HepG2 (cell line): ENCODE measurements around the gene SRP14. TPM values are rescaled to one million over a fixed set of nuclear protein-coding genes. Genes with fewer than 3 reads are reported as not detected.
A peak's percentile ranks its signal among the peaks of the same experiment; 100 is the strongest.

Experiments
- ATAC-seq: fragments of 200-7000 bp; cut with Tn5 transposase; 3 replicates; pipeline ENCODE4 v1.9.1; 2020; ENCODE audit warnings: mild to moderate bottlenecking, moderate library complexity
- BruUV-seq: library from RNA; stranded (reverse); fragments of 400-500 nt; replicated peaks from 2 replicates; lab custom pipeline; 2021; lab: Mats Ljungman, UMichigan
- CTCF ChIA-PET: fragments of 300-600 bp; formaldehyde crosslinking; extraction: SDS; loops from one replicate; lab custom pipeline; 2021; ENCODE audit warnings: low total read pairs, inconsistent platforms, low intra/inter-chr PET ratio; lab: Yijun Ruan, JAX
- POLR2A ChIA-PET: fragments of 350-600 bp; sonication (Branson Sonifier 250); formaldehyde crosslinking; loops from one replicate; lab custom pipeline; 2020; ENCODE audit warnings: antibody characterized with exemption, inconsistent platforms; lab: Yijun Ruan, JAX
- DNase-seq: peaks from one replicate; pipeline ENCODE4 v3.0.0-alpha.2; 2015; ENCODE audit warnings: low spot score
- FAIRE-seq: peaks from 3 replicates; lab custom pipeline; 2011; peaks lifted over from hg19 to GRCh38; lab: Jason Lieb, UNC
- H2AFZ ChIP-seq: one replicate; pipeline ENCODE4 v1.6.1; 2011; ENCODE audit warnings: low read length, inconsistent platforms
- H3K27ac ChIP-seq: fragments of 300-600 bp; 3 replicates; pipeline ENCODE4 v1.8.0; 2011; ENCODE audit warnings: mixed run types, mild to moderate bottlenecking, mixed read lengths, low read length, inconsistent platforms; ENCODE audit not compliant: insufficient read depth; ENCODE audit errors: extremely low read length
- H3K27me3 ChIP-seq, 2 experiments: fragments of 200-600 bp in 1 of 2; 2 replicates in 1 of 2; 3 replicates in 1 of 2; pipeline versions ENCODE4 v1.6.0 to v1.8.0; 2011; ENCODE audit warnings: low read length in 2 of 2, mild to moderate bottlenecking in 2 of 2, moderate library complexity in 2 of 2, inconsistent platforms in 1 of 2; ENCODE audit not compliant: insufficient read depth in 2 of 2, control insufficient read depth in 1 of 2
- H3K36me3 ChIP-seq, 2 experiments: fragments of 200-600 bp in 1 of 2; replicated peaks in 1 of 2; 2 replicates in 1 of 2; 3 replicates in 1 of 2; pipeline versions ENCODE4 v1.5.1 to v1.8.0; 2011; ENCODE audit warnings: low read length in 2 of 2, inconsistent platforms in 1 of 2; ENCODE audit not compliant: insufficient read depth in 2 of 2, control insufficient read depth in 1 of 2
- H3K4me1 ChIP-seq: 2 replicates; pipeline ENCODE4 v1.5.1; 2012; ENCODE audit warnings: low read length, inconsistent platforms; ENCODE audit not compliant: insufficient read depth
- H3K4me2 ChIP-seq: 2 replicates; pipeline ENCODE4 v1.6.0; 2011; ENCODE audit warnings: low read depth, low read length, inconsistent platforms
- H3K4me3 ChIP-seq, 3 experiments: fragments of 200-600 bp in 1 of 3; sonication (generic), shearing (Covaris generic) in 1 of 3; replicated peaks in 1 of 3; 2 replicates each; pipeline ENCODE4 v1.5.1; 2011 to 2016; ENCODE audit warnings: low read length in 3 of 3, inconsistent platforms in 2 of 3, low read depth in 2 of 3, mild to moderate bottlenecking in 2 of 3, control low read depth in 1 of 3, mixed read lengths in 1 of 3; ENCODE audit not compliant: insufficient read depth in 1 of 3
- H3K79me2 ChIP-seq: one replicate; pipeline ENCODE4 v1.6.1; 2011; ENCODE audit warnings: low read length, inconsistent platforms; ENCODE audit not compliant: insufficient read depth
- H3K9ac ChIP-seq: 2 replicates; pipeline ENCODE4 v1.6.0; 2011; ENCODE audit warnings: mild to moderate bottlenecking, low read depth, low read length, inconsistent platforms; ENCODE audit not compliant: insufficient read depth
- H3K9me3 ChIP-seq: 2 replicates; pipeline ENCODE4 v1.5.1; 2012; ENCODE audit warnings: mild to moderate bottlenecking, low read length
- H4K20me1 ChIP-seq: 2 replicates; pipeline ENCODE4 v1.6.0; 2011; ENCODE audit warnings: inconsistent platforms, mild to moderate bottlenecking, low read length, moderate library complexity; ENCODE audit not compliant: insufficient read depth
- CEBPG ChIP-seq: IDR thresholded peaks from 2 replicates; pipeline ENCODE4 v1.6.1; 2016
- KAT8 ChIP-seq: IDR thresholded peaks from 2 replicates; pipeline ENCODE4 v1.6.1; 2016; ENCODE audit warnings: missing genetic modification reagents, missing compliant biosample characterization
- KLF13 ChIP-seq: sonication (generic); formaldehyde crosslinking; IDR thresholded peaks from 2 replicates; pipeline ENCODE4 v1.4.0; 2020; ENCODE audit warnings: mild to moderate bottlenecking, missing genetic modification reagents
- MAFF ChIP-seq: IDR thresholded peaks from 2 replicates; pipeline ENCODE4 v1.6.1; 2011; ENCODE audit warnings: low read depth, low read length, improper control_type of control experiment
- MAFG ChIP-seq: sonication (generic); formaldehyde crosslinking; IDR thresholded peaks from 2 replicates; pipeline ENCODE4 v1.5.1; 2020; ENCODE audit warnings: mild to moderate bottlenecking, missing genetic modification reagents
- MTF1 ChIP-seq: sonication (generic); formaldehyde crosslinking; IDR thresholded peaks from 2 replicates; pipeline ENCODE4 v1.5.0; 2020; ENCODE audit warnings: missing genetic modification reagents
- NR2C2 ChIP-seq: sonication (generic); formaldehyde crosslinking; IDR thresholded peaks from 2 replicates; pipeline ENCODE4 v1.4.0; 2020; ENCODE audit warnings: missing genetic modification reagents, mild to moderate bottlenecking, moderate library complexity, borderline replicate concordance
- ZBTB43 ChIP-seq: sonication (generic); formaldehyde crosslinking; conservative IDR thresholded peaks from 2 replicates; pipeline ENCODE4 v1.4.0; 2020; ENCODE audit warnings: missing genetic modification reagents
- ZEB1 ChIP-seq: IDR thresholded peaks from 2 replicates; pipeline ENCODE4 v1.6.1; 2012; ENCODE audit warnings: mild to moderate bottlenecking, low read depth, inconsistent platforms; ENCODE audit not compliant: insufficient replicate concordance
- ZFP1 ChIP-seq: IDR thresholded peaks from 2 replicates; pipeline ENCODE4 v1.6.1; 2016
- ZMAT5 ChIP-seq: sonication (generic); formaldehyde crosslinking; IDR thresholded peaks from 2 replicates; pipeline ENCODE4 v1.5.0; 2020; ENCODE audit warnings: mild to moderate bottlenecking, low read depth, missing genetic modification reagents, borderline replicate concordance
- ZNF12 ChIP-seq: sonication (generic); formaldehyde crosslinking; IDR thresholded peaks from 2 replicates; pipeline ENCODE4 v1.5.0; 2020; ENCODE audit warnings: missing genetic modification reagents
- ZNF597 ChIP-seq: sonication (generic); formaldehyde crosslinking; IDR thresholded peaks from 2 replicates; pipeline ENCODE4 v1.5.0; 2020; ENCODE audit warnings: missing genetic modification reagents
- ZNF629 ChIP-seq: sonication (generic); formaldehyde crosslinking; conservative IDR thresholded peaks from 2 replicates; pipeline ENCODE4 v1.5.0; 2020; ENCODE audit warnings: missing genetic modification reagents
- ZNF770 ChIP-seq: sonication (generic); formaldehyde crosslinking; IDR thresholded peaks from 2 replicates; pipeline ENCODE4 v1.5.0; 2020; ENCODE audit warnings: mild to moderate bottlenecking, missing genetic modification reagents
- WGBS: methylation state at CpG from one replicate; pipeline ENCODE4 v1.1.6; 2017; ENCODE audit warnings: low lambda C conversion rate; 5-methylcytosine and 5-hydroxymethylcytosine counted together
- in situ Hi-C: cut with HindIII; loops from 2 replicates; pipeline ENCODE4 v1.10.0; 2017; ENCODE audit warnings: low pct_unique_long_range_greater_than_20kb; ENCODE audit not compliant: extremely low pct_ligation_motif_present
- intact Hi-C: fragments of 100-400 bp; cut with micrococcal nuclease; formaldehyde crosslinking; loops from one replicate; pipeline ENCODE4 v1.10.0; 2022; ENCODE audit not compliant: unreplicated experiment
- polyA plus RNA-seq, 8 experiments: library from polyadenylated mRNA; depleted of rRNA in 3 of 8; stranded (reverse) in 7 of 8; unstranded in 1 of 8; fragments of >200 nt; fragmentation: Illumina TruSeq in 4 of 8; extraction: Trizol in 4 of 8; gene quantifications; 2 replicates each; pipeline versions ENCODE4 v1.2.1 to v1.2.3, GENCODE V29; 2011 to 2016; ENCODE audit warnings: low read depth in 4 of 8, missing spikeins in 1 of 8, mixed read lengths in 1 of 8; ENCODE audit not compliant: insufficient read depth in 1 of 8
- total RNA-seq, 5 experiments: library from RNA; depleted of rRNA; stranded (reverse); fragments of >200 nt; fragmentation: Illumina TruSeq; extraction: Trizol; gene quantifications; 2 replicates each; pipeline ENCODE4 v1.2.3, GENCODE V29; 2016; ENCODE audit warnings: low read depth in 1 of 5

Gene SRP14
- total and polyA plus RNA-seq, 2 of the 13 experiments (the other 11 are each of a cell fraction or from before 2014, with no cell fraction given) = 208 to 356 TPM

GRCh38 chr15:40080104-40080503 lies 41.1 kb upstream of the SRP14 start:
- Histone ChIP-seq H2AFZ (no peak overlapping the region), H4K20me1 (no peaks in the 10 kb centered on the region), H3K4me3 (no peak overlapping the region), H3K79me2 (peaks cover 8% of the 10 kb centered on the region), H3K4me2 (peak overlapping the region; percentile 93), H3K9ac (no peak overlapping the region), H3K36me3 (no peaks in the 10 kb centered on the region), H3K9me3 (no peaks in the 10 kb centered on the region), H3K27ac (peak overlapping the region; percentile 95)
- FAIRE-seq = no peak
- in situ Hi-C loops = no loop called here
- no TSS peak for BruUV-seq
- POLR2A ChIA-PET = interaction anchor here (2.6 to 9.5 kb wide), 3 partner anchors 11 to 27 kb away, joined by 39 to 225 read pairs (median 45); partner anchors contain the start of gene BMF
- intact Hi-C loops = no loop called here
- TF ChIP-seq KLF13 (CRISPR knock-in tag) = no peak
- TF ChIP-seq ZNF12 (CRISPR knock-in tag) = peak; percentile 88
- TF ChIP-seq, all 625 proteins: peak for 1
- CTCF ChIA-PET = no interaction called here
- ATAC-seq = no peak
- WGBS = 26% methylated on average over 1 of the region's 1 CpG
- no peak for DNase-seq
- Histone ChIP-seq H3K4me1 (peaks cover 77% of the 10 kb centered on the region), H3K27me3 (no peaks in the 10 kb centered on the region; a peak in 1 of 5 replicates)

GRCh38 chr15:40079456-40079855 lies 40.5 kb upstream of the SRP14 start:
- H3K4me3 ChIP-seq = no peak overlapping the region
- H3K9ac ChIP-seq = no peak overlapping the region
- in situ Hi-C loops (no loop called here), intact Hi-C loops (no loop called here)
- no peak for ATAC-seq
- ChIA-PET POLR2A (interaction anchor here (2.5 to 9.5 kb wide), 3 partner anchors 9 to 28 kb away, joined by 9 to 225 read pairs (median 39); partner anchors contain the start of gene BMF), CTCF (no interaction called here)
- no peak overlapping the region for H3K27ac ChIP-seq
- no peaks in the 10 kb centered on the region; a peak in 1 of 5 replicates for H3K27me3 ChIP-seq
- H4K20me1 ChIP-seq = no peaks in the 10 kb centered on the region
- peaks cover 8% of the 10 kb centered on the region for H3K79me2 ChIP-seq
- no peaks in the 10 kb centered on the region for H3K36me3 ChIP-seq
- H3K9me3 ChIP-seq = no peaks in the 10 kb centered on the region
- no peak for TF ChIP-seq CEBPG (CRISPR knock-in tag)
- TF ChIP-seq ZNF770 (CRISPR knock-in tag) = no peak
- no peak for TF ChIP-seq NR2C2 (CRISPR knock-in tag)
- no peak for TF ChIP-seq ZEB1
- no peak for TF ChIP-seq ZNF597 (CRISPR knock-in tag)
- TF ChIP-seq MAFG (CRISPR knock-in tag) = no peak
- TF ChIP-seq ZMAT5 (CRISPR knock-in tag) = no peak
- no peak for TF ChIP-seq MAFF
- no peak for TF ChIP-seq KAT8
- no peak for TF ChIP-seq ZBTB43
- TF ChIP-seq ZNF629 (CRISPR knock-in tag) = no peak
- TF ChIP-seq ZFP1 (CRISPR knock-in tag) = no peak
- TF ChIP-seq MTF1 (CRISPR knock-in tag) = no peak
- FAIRE-seq = no peak
- no peak overlapping the region for H3K4me2 ChIP-seq
- H2AFZ ChIP-seq = no peak overlapping the region
- H3K4me1 ChIP-seq = peaks cover 76% of the 10 kb centered on the region
- 97% methylated on average over 6 of the region's 6 CpGs for WGBS
- no TSS peak for BruUV-seq
- DNase-seq = no peak
